DOHH2 (cell line): ENCODE results near the gene NEGR1.

Experiments
- CTCF ChIP-seq: fragments of 200-600 bp; sonication (generic); IDR thresholded peaks from one replicate; pipeline ENCODE4 v1.5.1; 2014; ENCODE audit warnings: antibody characterized with exemption, mild to moderate bottlenecking, low read depth, low read length; ENCODE audit not compliant: poor library complexity, severe bottlenecking
- EZH2phosphoT487 ChIP-seq: fragments of 200-600 bp; sonication (generic); IDR thresholded peaks from 2 replicates; pipeline ENCODE4 v1.6.1; 2017; ENCODE audit warnings: borderline replicate concordance, mild to moderate bottlenecking, antibody characterized with exemption, low read length, moderate library complexity, mixed read lengths

GRCh38 chr1:72224506-72224905 lies 57.8 kb downstream of the NEGR1 start:
- no peak for TF ChIP-seq CTCF
- no peak for TF ChIP-seq EZH2phosphoT487
